H1 (cell line): ENCODE measurements around the gene MPP3. TPM values are rescaled to one million over a fixed set of nuclear protein-coding genes. Genes with fewer than 3 reads are reported as not detected.

Experiments
- BCL11A ChIP-seq, 2 experiments: IDR thresholded peaks; one replicate each; pipeline ENCODE4 v1.6.1; 2011; ENCODE audit warnings: low read depth in 2 of 2, low read length in 2 of 2, mild to moderate bottlenecking in 2 of 2
- BRCA1 ChIP-seq: IDR thresholded peaks from 2 replicates; pipeline ENCODE4 v1.6.1; 2012; ENCODE audit warnings: low read depth, low read length, improper control_type of control experiment
- CHD7 ChIP-seq: fragments of 300-600 bp; sonication (generic); IDR thresholded peaks from 2 replicates; pipeline ENCODE4 v1.7.1; 2012; ENCODE audit warnings: low read length, moderate library complexity, mild to moderate bottlenecking, inconsistent platforms; ENCODE audit not compliant: insufficient replicate concordance
- EGR1 ChIP-seq: IDR thresholded peaks from 2 replicates; pipeline ENCODE4 v1.6.1; 2011; ENCODE audit warnings: low read depth, low read length, borderline replicate concordance
- EP300 ChIP-seq, 2 experiments: IDR thresholded peaks; 1 replicate in 1 of 2; 2 replicates in 1 of 2; pipeline ENCODE4 v1.6.1; 2011 to 2012; ENCODE audit warnings: low read depth in 2 of 2, low read length in 2 of 2, mild to moderate bottlenecking in 2 of 2, borderline replicate concordance in 1 of 2, inconsistent platforms in 1 of 2, moderate library complexity in 1 of 2
- GTF2F1 ChIP-seq: IDR thresholded peaks from 2 replicates; pipeline ENCODE4 v1.6.1; 2012; ENCODE audit warnings: low read depth, low read length, improper control_type of control experiment, borderline replicate concordance
- HDAC2 ChIP-seq, 2 experiments: fragments of 300-600 bp in 1 of 2; sonication (generic) in 1 of 2; IDR thresholded peaks; 2 replicates each; pipeline ENCODE4 v1.6.1; 2011 to 2012; ENCODE audit warnings: low read depth in 2 of 2, low read length in 2 of 2, mild to moderate bottlenecking in 2 of 2, moderate library complexity in 2 of 2, borderline replicate concordance in 1 of 2, inconsistent platforms in 1 of 2
- SIRT6 ChIP-seq: IDR thresholded peaks from one replicate; pipeline ENCODE4 v1.7.1; 2012; ENCODE audit warnings: low read length, inconsistent platforms
- SP1 ChIP-seq: IDR thresholded peaks from 2 replicates; pipeline ENCODE4 v1.6.1; 2011; ENCODE audit warnings: low read depth, low read length
- polyA plus RNA-seq, 7 experiments: library from polyadenylated mRNA; depleted of rRNA in 3 of 7; stranded (reverse) in 5 of 7; unstranded in 2 of 7; fragments of >200 nt in 5 of 7; fragments of 200-250 nt in 2 of 7; gene quantifications; 1 replicate in 5 of 7; 2 replicates in 1 of 7; 4 replicates in 1 of 7; pipeline versions ENCODE4 v1.2.1 to v1.2.3, GENCODE V29; 2011 to 2013; ENCODE audit warnings: missing spikeins in 2 of 7, mixed read lengths in 2 of 7
- total RNA-seq: library from RNA; stranded (reverse); fragmentation: NEBNext Ultra II Directional; extraction: Animal tissue kit (Norgen Biotek cat#: 25700); gene quantifications from 2 replicates; pipeline ENCODE4 v1.2.1, GENCODE V29; 2021

Gene MPP3
- total and polyA plus RNA-seq, 2 of the 8 experiments (the other 6 are each of a cell fraction or from before 2014, with no cell fraction given), result 3.1 to 6.1 TPM

GRCh38 chr17:43823350-43824084 is 9.4 kb downstream of the MPP3 start (continued):
- TF ChIP-seq BRCA1 (no peak), SP1 (no peak), EGR1 (no peak), CHD7 (no peak), HDAC2 (IDR thresholded peaks at IDR 0.05; ENCODE audit: borderline replicate concordance in 1 of 2, low read depth in 2 of 2, low read length in 2 of 2) (no peak), SIRT6 (no peak), BCL11A (IDR thresholded peaks at IDR 0.05; ENCODE audit: low read depth in 2 of 2, low read length in 2 of 2) (no peak), GTF2F1 (no peak), EP300 (IDR thresholded peaks at IDR 0.05; ENCODE audit: borderline replicate concordance in 1 of 2, low read depth in 2 of 2, low read length in 2 of 2) (no peak)
